Measurements from ENCODE around the gene KRTAP5-10.
"Not testable (repeated sequence)": the region's sequence is repeated elsewhere in the genome, so short reads cannot be mapped to it uniquely, and the experiment has no call there.

Gene KRTAP5-10

DNA sequence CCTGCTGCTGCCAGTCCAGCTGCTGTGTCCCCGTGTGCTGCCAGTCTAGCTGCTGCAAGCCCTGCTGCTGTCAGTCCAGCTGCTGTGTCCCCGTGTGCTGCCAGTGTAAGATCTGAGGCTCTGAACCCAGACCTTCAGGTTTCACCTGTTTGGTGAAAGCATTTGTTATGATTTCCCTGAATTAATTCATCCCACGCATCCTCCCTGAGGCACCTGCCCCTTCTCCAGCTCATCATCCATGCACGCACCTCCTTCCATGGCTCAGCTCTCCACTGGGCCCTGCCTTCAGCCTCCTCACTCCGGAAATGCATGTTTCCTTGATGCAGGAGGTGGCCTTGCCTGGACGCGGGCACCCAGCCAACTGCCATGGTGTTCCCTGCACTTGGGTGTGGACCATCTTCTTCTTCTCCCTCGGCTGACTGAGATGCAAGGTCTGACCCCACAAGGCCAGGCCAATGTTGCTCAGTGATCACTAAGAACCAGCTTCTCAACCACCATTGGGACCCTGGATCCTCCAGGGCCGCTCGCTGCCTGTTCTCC lies 788 bp downstream of the KRTAP5-10 start:
- Histone ChIP-seq H3K27me3 (ENCODE audit: control insufficient read depth, insufficient read depth, low read length) (no peaks in the 10 kb centered on the region), H3K36me3 (ENCODE audit: control insufficient read depth, low read depth, low read length) (no peaks in the 10 kb centered on the region), H3K27ac (ENCODE audit: low read length) (no peak overlapping the region), H3K4me1 (ENCODE audit: control insufficient read depth, low read depth, low read length) (peaks cover 6% of the 10 kb centered on the region), H3K9ac (ENCODE audit: low read length) (no peak overlapping the region), H3K4me3 (ENCODE audit: low read length) (no peak overlapping the region), H3K9me3 (ENCODE audit: control insufficient read depth, low read depth, low read length) (no peaks in the 10 kb centered on the region)

GRCh38 chr11:71566626-71567599 lies 1.6 kb downstream of the KRTAP5-10 start:
- H3K9me3 ChIP-seq (ENCODE audit: control insufficient read depth, low read depth, low read length); H3K27ac ChIP-seq (ENCODE audit: low read length); H3K4me3 ChIP-seq (ENCODE audit: low read length); H3K4me1 ChIP-seq (ENCODE audit: control insufficient read depth, low read depth, low read length); H3K36me3 ChIP-seq (ENCODE audit: control insufficient read depth, low read depth, low read length); H3K27me3 ChIP-seq (ENCODE audit: control insufficient read depth, insufficient read depth, low read length); H3K9ac ChIP-seq (ENCODE audit: low read length): not testable (repeated sequence)

GRCh38 chr11:71567633-71568032 lies 2.3 kb downstream of the KRTAP5-10 start:
- H3K9me3 ChIP-seq (ENCODE audit: control insufficient read depth, low read depth, low read length): not testable (repeated sequence)

DNA sequence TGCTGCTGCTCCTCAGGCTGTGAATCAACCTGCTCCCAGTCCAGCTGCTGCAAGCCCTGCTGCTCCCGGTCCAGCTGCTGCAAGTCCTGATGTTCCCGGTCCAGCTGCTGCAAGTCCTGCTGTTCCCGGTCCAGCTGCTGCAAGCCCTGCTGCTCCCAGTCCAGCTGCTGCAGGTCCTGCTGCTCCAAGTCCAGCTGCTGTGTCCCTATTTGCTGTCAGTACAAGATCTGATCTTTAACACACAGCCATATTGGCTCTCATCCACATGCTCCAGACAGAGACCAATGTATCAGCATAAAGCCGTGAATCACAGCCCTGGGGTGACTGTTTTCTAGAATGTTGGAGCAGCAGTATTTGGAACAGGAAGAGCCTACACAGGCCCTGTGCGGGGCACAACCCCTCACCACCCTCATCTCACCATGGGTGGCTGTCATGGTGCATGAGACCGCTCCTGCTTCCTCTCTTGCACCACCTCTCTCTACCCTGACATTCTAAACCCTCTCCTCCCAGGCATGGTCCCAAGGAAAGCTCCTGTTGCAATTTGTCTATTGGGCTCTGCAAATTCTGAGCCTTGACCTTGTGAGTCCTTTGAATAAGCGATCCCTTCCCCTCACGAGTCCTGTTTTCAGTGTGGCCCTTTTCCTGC lies 3.5 kb downstream of the KRTAP5-10 start:
- Histone ChIP-seq H3K4me3 (ENCODE audit: low read length) (no peak overlapping the region), H3K36me3 (ENCODE audit: control insufficient read depth, low read depth, low read length) (no peaks in the 10 kb centered on the region), H3K4me1 (ENCODE audit: control insufficient read depth, low read depth, low read length) (peaks cover 5% of the 10 kb centered on the region), H3K9me3 (ENCODE audit: control insufficient read depth, low read depth, low read length) (no peaks in the 10 kb centered on the region), H3K27ac (ENCODE audit: low read length) (no peak overlapping the region), H3K27me3 (ENCODE audit: control insufficient read depth, insufficient read depth, low read length) (no peaks in the 10 kb centered on the region), H3K9ac (ENCODE audit: low read length) (no peak overlapping the region)

More at GRCh38 chr11:71567633-71568032, 2.3 kb downstream of the KRTAP5-10 start:
- not testable (repeated sequence) for H3K27ac ChIP-seq (ENCODE audit: low read length); H3K36me3 ChIP-seq (ENCODE audit: control insufficient read depth, low read depth, low read length); H3K4me3 ChIP-seq (ENCODE audit: low read length); H3K4me1 ChIP-seq (ENCODE audit: control insufficient read depth, low read depth, low read length); H3K27me3 ChIP-seq (ENCODE audit: control insufficient read depth, insufficient read depth, low read length); H3K9ac ChIP-seq (ENCODE audit: low read length)

DNA sequence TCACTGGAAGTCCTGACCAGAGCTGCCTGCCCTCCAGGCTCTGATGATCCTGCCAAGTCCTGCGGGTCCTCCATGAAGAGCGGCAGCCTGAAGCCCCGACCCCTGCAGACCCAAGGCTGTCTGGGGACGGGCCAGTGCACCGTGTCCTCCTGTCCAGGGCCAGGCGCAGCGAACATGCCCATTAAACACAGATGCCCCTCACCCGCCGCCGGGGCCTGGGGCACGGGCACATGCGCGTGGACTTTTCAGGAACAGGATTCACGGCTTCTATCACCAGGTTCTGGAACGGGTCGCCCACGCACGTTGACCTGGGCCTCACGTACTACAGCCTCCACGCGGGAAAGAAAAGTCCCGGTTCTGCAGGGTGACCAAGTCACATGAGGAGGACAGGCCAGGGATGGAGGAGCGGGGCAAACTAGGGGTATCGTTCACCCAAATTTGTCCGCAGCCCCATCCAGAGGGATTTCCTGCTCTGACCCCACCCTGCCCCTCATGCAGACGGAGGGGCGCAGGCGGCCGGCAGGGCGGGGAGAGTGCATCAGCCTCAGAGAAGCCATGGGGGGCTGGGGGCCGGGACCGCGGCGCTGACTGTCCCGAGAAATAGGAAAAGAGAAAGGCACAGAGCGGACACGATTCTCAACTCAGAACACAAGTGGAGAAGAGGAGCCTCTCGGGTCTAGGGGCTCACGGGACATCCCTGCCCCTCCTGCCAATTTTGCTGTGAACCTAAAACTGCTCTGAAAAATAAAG lies 5.9 kb downstream of the KRTAP5-10 start:
- not testable (repeated sequence) for H3K27me3 ChIP-seq (ENCODE audit: control insufficient read depth, insufficient read depth, low read length); H3K4me3 ChIP-seq (ENCODE audit: low read length); H3K4me1 ChIP-seq (ENCODE audit: control insufficient read depth, low read depth, low read length); H3K27ac ChIP-seq (ENCODE audit: low read length); H3K36me3 ChIP-seq (ENCODE audit: control insufficient read depth, low read depth, low read length); H3K9me3 ChIP-seq (ENCODE audit: control insufficient read depth, low read depth, low read length); H3K9ac ChIP-seq (ENCODE audit: low read length)

GRCh38 chr11:71572811-71573210 lies 7.4 kb downstream of the KRTAP5-10 start:
- no peak overlapping the region for H3K27ac ChIP-seq (ENCODE audit: low read length)
- H3K9me3 ChIP-seq (ENCODE audit: control insufficient read depth, low read depth, low read length): no peaks in the 10 kb centered on the region
- no peak overlapping the region for H3K9ac ChIP-seq (ENCODE audit: low read length)
- H3K4me1 ChIP-seq (ENCODE audit: control insufficient read depth, low read depth, low read length): no peaks in the 10 kb centered on the region
- H3K27me3 ChIP-seq (ENCODE audit: control insufficient read depth, insufficient read depth, low read length): no peaks in the 10 kb centered on the region
- H3K36me3 ChIP-seq (ENCODE audit: control insufficient read depth, low read depth, low read length): no peaks in the 10 kb centered on the region
- H3K4me3 ChIP-seq (ENCODE audit: low read length): no peak overlapping the region

- Histone ChIP-seq H3K4me3 (ENCODE audit: low read length) (no peak overlapping the region), H3K27me3 (ENCODE audit: control insufficient read depth, insufficient read depth, low read length) (no peaks in the 10 kb centered on the region), H3K9me3 (ENCODE audit: control insufficient read depth, low read depth, low read length) (no peaks in the 10 kb centered on the region), H3K4me1 (ENCODE audit: control insufficient read depth, low read depth, low read length) (no peaks in the 10 kb centered on the region), H3K36me3 (ENCODE audit: control insufficient read depth, low read depth, low read length) (no peaks in the 10 kb centered on the region), H3K9ac (ENCODE audit: low read length) (no peak overlapping the region), H3K27ac (ENCODE audit: low read length) (no peak overlapping the region)
Observed at GRCh38 chr11:71574418-71574817, 9.1 kb downstream of the KRTAP5-10 start.

- H3K4me1 ChIP-seq (ENCODE audit: control insufficient read depth, low read depth, low read length): peaks cover 3% of the 10 kb centered on the region
- H3K9me3 ChIP-seq (ENCODE audit: control insufficient read depth, low read depth, low read length): no peaks in the 10 kb centered on the region
- H3K4me3 ChIP-seq (ENCODE audit: low read length): no peak overlapping the region
- no peak overlapping the region for H3K27ac ChIP-seq (ENCODE audit: low read length)
- no peaks in the 10 kb centered on the region for H3K36me3 ChIP-seq (ENCODE audit: control insufficient read depth, low read depth, low read length)
- no peaks in the 10 kb centered on the region for H3K27me3 ChIP-seq (ENCODE audit: control insufficient read depth, insufficient read depth, low read length)
- no peak overlapping the region for H3K9ac ChIP-seq (ENCODE audit: low read length)
Observed at GRCh38 chr11:71575723-71576424, 10.5 kb downstream of the KRTAP5-10 start.

GRCh38 chr11:71576688-71577465 lies 11.5 kb downstream of the KRTAP5-10 start:
- H3K4me3 ChIP-seq (ENCODE audit: low read length); H3K4me1 ChIP-seq (ENCODE audit: control insufficient read depth, low read depth, low read length); H3K36me3 ChIP-seq (ENCODE audit: control insufficient read depth, low read depth, low read length); H3K9ac ChIP-seq (ENCODE audit: low read length); H3K9me3 ChIP-seq (ENCODE audit: control insufficient read depth, low read depth, low read length); H3K27me3 ChIP-seq (ENCODE audit: control insufficient read depth, insufficient read depth, low read length); H3K27ac ChIP-seq (ENCODE audit: low read length): not testable (repeated sequence)

GRCh38 chr11:71577469-71578004 lies 12.2 kb downstream of the KRTAP5-10 start:
- no peak overlapping the region for H3K9ac ChIP-seq (ENCODE audit: low read length)
- H3K36me3 ChIP-seq (ENCODE audit: control insufficient read depth, low read depth, low read length): no peaks in the 10 kb centered on the region
- no peaks in the 10 kb centered on the region for H3K9me3 ChIP-seq (ENCODE audit: control insufficient read depth, low read depth, low read length)
- no peak overlapping the region for H3K4me3 ChIP-seq (ENCODE audit: low read length)
- peaks cover 3% of the 10 kb centered on the region for H3K4me1 ChIP-seq (ENCODE audit: control insufficient read depth, low read depth, low read length)
- no peaks in the 10 kb centered on the region for H3K27me3 ChIP-seq (ENCODE audit: control insufficient read depth, insufficient read depth, low read length)
- no peak overlapping the region for H3K27ac ChIP-seq (ENCODE audit: low read length)
